Coronary artery (tissue), 2 donors: ENCODE measurements around the gene TXN.

Experiments
- DNase-seq: peaks from one replicate; pipeline ENCODE4 v3.0.0-alpha.2; 2017; ENCODE audit warnings: low spot score
- H3K27ac ChIP-seq, 2 donors: fragments of 200-600 bp; sonication (generic); one replicate each; pipeline ENCODE4 v1.5.1; 2016 to 2019
- H3K4me3 ChIP-seq: fragments of 200-600 bp; sonication (generic); 2 replicates; pipeline ENCODE4 v1.5.1; 2016; ENCODE audit warnings: mild to moderate bottlenecking, moderate library complexity
- TF ChIP-seq, protein P1 (sequence below): fragments of 200-600 bp; sonication (generic); IDR thresholded peaks from one replicate; pipeline ENCODE4 v1.5.1; 2019; ENCODE audit warnings: antibody characterized with exemption

TXN gene

GRCh38 chr9:110288503-110288902 lies 32.2 kb upstream of the TXN start:
- H3K4me3 ChIP-seq, result no peak overlapping the region
- DNase-seq, result no peak
- TF ChIP-seq, protein P1, sequence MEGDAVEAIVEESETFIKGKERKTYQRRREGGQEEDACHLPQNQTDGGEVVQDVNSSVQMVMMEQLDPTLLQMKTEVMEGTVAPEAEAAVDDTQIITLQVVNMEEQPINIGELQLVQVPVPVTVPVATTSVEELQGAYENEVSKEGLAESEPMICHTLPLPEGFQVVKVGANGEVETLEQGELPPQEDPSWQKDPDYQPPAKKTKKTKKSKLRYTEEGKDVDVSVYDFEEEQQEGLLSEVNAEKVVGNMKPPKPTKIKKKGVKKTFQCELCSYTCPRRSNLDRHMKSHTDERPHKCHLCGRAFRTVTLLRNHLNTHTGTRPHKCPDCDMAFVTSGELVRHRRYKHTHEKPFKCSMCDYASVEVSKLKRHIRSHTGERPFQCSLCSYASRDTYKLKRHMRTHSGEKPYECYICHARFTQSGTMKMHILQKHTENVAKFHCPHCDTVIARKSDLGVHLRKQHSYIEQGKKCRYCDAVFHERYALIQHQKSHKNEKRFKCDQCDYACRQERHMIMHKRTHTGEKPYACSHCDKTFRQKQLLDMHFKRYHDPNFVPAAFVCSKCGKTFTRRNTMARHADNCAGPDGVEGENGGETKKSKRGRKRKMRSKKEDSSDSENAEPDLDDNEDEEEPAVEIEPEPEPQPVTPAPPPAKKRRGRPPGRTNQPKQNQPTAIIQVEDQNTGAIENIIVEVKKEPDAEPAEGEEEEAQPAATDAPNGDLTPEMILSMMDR, result no peak
- H3K27ac ChIP-seq, result no peak overlapping the region

DNA sequence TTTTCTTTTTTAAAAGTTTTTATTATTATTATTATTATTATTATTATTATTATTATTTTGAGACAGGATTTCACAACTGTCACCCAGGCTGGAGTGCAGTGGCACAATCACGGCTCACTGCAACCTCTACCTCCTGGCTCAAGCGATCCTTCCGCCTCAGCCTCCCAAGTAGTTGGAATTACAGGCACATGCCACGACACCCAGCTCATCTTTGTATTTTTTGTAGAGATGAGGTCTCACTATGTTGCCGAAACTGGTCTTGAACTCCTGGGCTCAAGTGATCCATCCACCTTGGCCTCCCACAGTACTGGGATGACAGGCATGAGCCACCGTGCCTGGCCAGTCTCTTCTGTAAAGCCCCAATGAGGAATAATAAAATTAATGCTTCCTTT lies 31.0 kb upstream of the TXN start:
- Histone ChIP-seq H3K27ac (no peak overlapping the region), H3K4me3 (no peak overlapping the region)
- no peak for DNase-seq
- TF ChIP-seq, protein P1, result no peak

DNA sequence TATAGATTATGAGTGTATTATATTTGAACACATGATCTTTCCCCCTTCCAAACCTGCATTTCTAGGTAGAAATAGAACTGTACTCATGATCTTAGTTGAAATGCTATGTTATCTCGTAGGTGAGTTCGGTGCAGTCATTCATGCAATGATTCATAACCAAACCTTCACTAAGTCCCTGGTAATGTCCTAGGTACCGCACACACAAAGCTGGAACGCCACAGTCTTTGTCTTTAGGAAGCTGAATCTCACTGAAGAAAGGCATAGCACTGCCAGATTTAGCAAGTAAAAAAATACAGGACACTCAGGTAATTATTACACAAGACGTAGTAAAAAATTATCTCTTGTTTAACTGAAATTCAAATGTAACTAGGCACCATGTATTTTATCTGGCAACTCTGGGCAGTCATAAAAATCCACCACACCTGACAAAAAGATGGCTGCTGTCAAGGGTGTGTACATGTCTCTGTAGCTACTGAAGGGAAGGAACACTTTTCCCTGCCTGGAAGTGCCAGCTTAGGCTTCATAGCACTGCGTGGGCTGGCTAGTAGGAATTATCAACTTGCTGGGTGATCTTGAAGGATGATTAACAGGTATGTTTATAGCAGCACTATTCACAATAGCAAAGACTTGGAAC lies 28.0 kb upstream of the TXN start:
- TF ChIP-seq, protein P1, result no peak
- H3K27ac ChIP-seq, result no peak overlapping the region
- no peak overlapping the region for H3K4me3 ChIP-seq

DNA sequence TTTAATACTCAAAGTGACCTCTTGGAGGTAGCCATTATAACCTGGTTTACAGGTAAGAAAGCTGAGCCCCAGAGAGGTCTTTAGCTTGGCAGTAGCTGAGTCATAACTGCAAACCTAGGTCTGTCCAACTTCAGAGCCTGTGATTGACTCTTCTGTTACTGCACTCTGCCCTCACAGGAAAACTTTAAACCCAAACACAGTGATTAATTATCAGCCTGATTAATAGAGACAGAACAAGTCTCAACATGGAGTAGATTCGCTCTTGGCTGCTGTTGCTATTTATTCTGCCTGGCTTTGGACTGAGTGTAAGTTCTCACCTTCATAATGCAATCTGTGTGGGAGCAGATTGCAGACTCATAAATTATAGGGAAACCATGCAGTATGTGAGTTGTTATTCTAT lies 27.4 kb upstream of the TXN start:
- TF ChIP-seq, protein P1, result no peak
- no peak for DNase-seq
- Histone ChIP-seq H3K27ac (no peak overlapping the region), H3K4me3 (no peak overlapping the region)

More for the DNA sequence above, 28.0 kb upstream of the TXN start:
- no peak for DNase-seq

- no peak overlapping the region for H3K27ac ChIP-seq
- TF ChIP-seq, protein P1, result no peak
- DNase-seq, result no peak
- H3K4me3 ChIP-seq, result no peak overlapping the region
Observed at GRCh38 chr9:110282739-110283081, 26.4 kb upstream of the TXN start.

DNA sequence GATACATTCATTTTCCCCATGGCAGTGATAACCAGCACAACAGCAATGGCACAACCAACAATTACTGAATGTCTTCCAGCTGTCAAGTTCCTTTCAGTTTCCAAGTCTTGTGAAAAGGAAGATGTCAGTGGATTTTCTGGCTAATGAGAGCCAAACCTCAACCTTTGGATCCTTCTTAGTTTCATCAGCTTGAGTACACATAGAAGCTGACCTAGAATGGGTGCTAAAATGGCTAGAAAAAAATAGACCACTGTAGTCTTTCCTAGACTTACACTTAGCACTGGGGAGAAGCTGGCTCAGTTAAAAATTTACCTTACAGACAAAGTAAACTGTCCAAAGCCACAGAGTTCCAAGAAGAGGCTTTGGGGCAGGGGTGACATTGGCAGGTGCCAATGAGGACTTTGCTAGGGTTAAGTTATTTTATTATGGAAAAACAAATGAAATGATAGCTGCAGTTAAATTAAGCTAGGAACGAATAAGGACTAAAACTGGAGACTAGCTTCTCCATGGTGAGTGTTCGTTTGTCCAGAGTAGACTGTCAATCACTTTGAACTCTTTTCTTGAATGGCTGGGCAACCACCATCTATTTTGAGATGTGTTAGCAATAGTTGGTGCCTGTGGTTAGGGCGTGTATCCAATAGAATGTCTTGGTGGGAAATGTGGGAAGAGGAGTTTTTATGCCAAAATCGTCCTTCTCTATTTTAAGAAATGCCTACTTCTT lies 25.9 kb upstream of the TXN start:
- no peak for DNase-seq
- TF ChIP-seq, protein P1, result no peak
- H3K27ac ChIP-seq, result no peak overlapping the region

DNA sequence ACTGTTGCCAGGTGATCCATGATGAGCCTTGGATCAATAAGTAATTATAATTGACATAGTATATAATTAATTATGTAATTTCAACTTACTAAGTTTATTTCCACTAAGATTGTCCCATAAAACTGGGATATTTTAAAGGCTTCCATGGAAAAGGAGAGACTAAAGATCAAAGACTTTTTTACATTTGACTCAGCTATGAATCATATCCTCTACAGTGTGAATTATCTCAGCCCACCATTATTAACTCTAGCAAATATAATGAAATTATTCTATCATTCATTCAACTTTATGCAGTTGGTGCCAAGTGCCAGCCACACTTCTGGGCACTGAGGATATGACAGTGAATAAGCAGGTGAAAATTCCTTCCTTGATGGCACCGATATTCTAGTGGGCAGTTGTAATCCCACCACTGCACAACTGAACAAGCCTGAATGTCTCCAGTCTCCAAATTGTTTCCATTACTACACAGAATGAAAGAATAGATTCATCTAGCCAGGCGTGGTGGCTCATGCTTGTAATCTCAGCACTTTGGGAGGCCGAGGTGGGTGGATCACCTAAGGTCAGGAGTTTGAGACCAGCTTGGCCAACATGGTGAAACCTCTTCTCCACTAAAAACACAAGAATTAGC lies 21.9 kb upstream of the TXN start:
- TF ChIP-seq, protein P1, result no peak
- no peak overlapping the region for H3K27ac ChIP-seq
- no peak for DNase-seq
- no peak overlapping the region for H3K4me3 ChIP-seq

More for the DNA sequence above, 25.9 kb upstream of the TXN start:
- H3K4me3 ChIP-seq, result no peak overlapping the region
